ENCODE data around the gene KPTN. TPM values are rescaled to one million over a fixed set of nuclear protein-coding genes. Genes with fewer than 3 reads are reported as not detected.

Gene KPTN
- total RNA-seq, 1 experiment from 2014 or later: 17.6 TPM

- no peak for TF ChIP-seq CTCF (IDR thresholded peaks at IDR 0.05; ENCODE audit: unreplicated experiment)
- DNase-seq (ENCODE audit: unreplicated experiment): no peak
- H3K4me1 Mint-ChIP-seq (ENCODE audit: insufficient read depth, unreplicated experiment): peaks cover 18% of the 10 kb centered on the region
- no peak overlapping the region for H3K4me3 Mint-ChIP-seq (ENCODE audit: unreplicated experiment)
- no TSS peak for BruUV-seq (replicated peaks)
- intact Hi-C loops (cut with micrococcal nuclease): no loop called here
- peaks cover 23% of the 10 kb centered on the region for H3K36me3 Mint-ChIP-seq (ENCODE audit: insufficient read depth, unreplicated experiment)
- H3K27ac Mint-ChIP-seq (ENCODE audit: low read depth, unreplicated experiment): no peak overlapping the region
- POLR2A ChIA-PET: no interaction called here
- H3K27me3 Mint-ChIP-seq (ENCODE audit: insufficient read depth, unreplicated experiment): no peaks in the 10 kb centered on the region
- H3K9me3 Mint-ChIP-seq (ENCODE audit: unreplicated experiment): no peaks in the 10 kb centered on the region
- CTCF ChIA-PET: interaction anchor here (0.6 to 1.0 kb wide), 3 partner anchors 70 to 169 kb away, joined by 3 read pairs; no protein-coding TSS in a partner anchor
Observed at GRCh38 chr19:47506459-47506858, 22.4 kb upstream of the KPTN start.

- DNase-seq (ENCODE audit: unreplicated experiment): no peak
- Mint-ChIP-seq H3K36me3 (ENCODE audit: insufficient read depth, unreplicated experiment) (peaks cover 24% of the 10 kb centered on the region), H3K4me3 (ENCODE audit: unreplicated experiment) (no peak overlapping the region), H3K27ac (ENCODE audit: low read depth, unreplicated experiment) (no peak overlapping the region), H3K4me1 (ENCODE audit: insufficient read depth, unreplicated experiment) (peaks cover 12% of the 10 kb centered on the region), H3K27me3 (ENCODE audit: insufficient read depth, unreplicated experiment) (no peaks in the 10 kb centered on the region), H3K9me3 (ENCODE audit: unreplicated experiment) (no peaks in the 10 kb centered on the region)
- no peak for TF ChIP-seq CTCF (IDR thresholded peaks at IDR 0.05; ENCODE audit: unreplicated experiment)
- BruUV-seq (replicated peaks): no TSS peak
- POLR2A ChIA-PET: interaction anchor here (1.3 kb wide), 1 partner anchor 21 kb away, joined by 5 read pairs; the partner anchor contains the start of gene KPTN
- intact Hi-C loops (cut with micrococcal nuclease): no loop called here
- CTCF ChIA-PET: interaction anchor here (1.0 kb wide), 1 partner anchor 78 kb away, joined by 3 read pairs; no protein-coding TSS in a partner anchor
Observed at GRCh38 chr19:47505506-47505905, 21.5 kb upstream of the KPTN start.

GRCh38 chr19:47503826-47504150 is 19.8 kb upstream of the KPTN start:
- intact Hi-C loops (cut with micrococcal nuclease): no loop called here
- ChIA-PET POLR2A (interaction anchor here (1.2 kb wide), 1 partner anchor 16 kb away, joined by 3 read pairs; no protein-coding TSS in a partner anchor), CTCF (interaction anchor here (0.6 to 2.2 kb wide), 2 partner anchors 12 to 20 kb away, joined by 3 to 7 read pairs; partner anchors contain the start of genes KPTN and NAPA)
- Mint-ChIP-seq H3K9me3 (ENCODE audit: unreplicated experiment) (no peaks in the 10 kb centered on the region), H3K27ac (ENCODE audit: low read depth, unreplicated experiment) (no peak overlapping the region), H3K36me3 (ENCODE audit: insufficient read depth, unreplicated experiment) (peaks cover 36% of the 10 kb centered on the region), H3K27me3 (ENCODE audit: insufficient read depth, unreplicated experiment) (no peaks in the 10 kb centered on the region), H3K4me1 (ENCODE audit: insufficient read depth, unreplicated experiment) (no peaks in the 10 kb centered on the region), H3K4me3 (ENCODE audit: unreplicated experiment) (no peak overlapping the region)
- DNase-seq (ENCODE audit: unreplicated experiment): no peak
- TF ChIP-seq CTCF (IDR thresholded peaks at IDR 0.05; ENCODE audit: unreplicated experiment): no peak
- no TSS peak for BruUV-seq (replicated peaks)

GRCh38 chr19:47503130-47503825 is 19.3 kb upstream of the KPTN start:
- no peak for DNase-seq (ENCODE audit: unreplicated experiment)
- Mint-ChIP-seq H3K36me3 (ENCODE audit: insufficient read depth, unreplicated experiment) (peaks cover 40% of the 10 kb centered on the region), H3K9me3 (ENCODE audit: unreplicated experiment) (no peaks in the 10 kb centered on the region), H3K27me3 (ENCODE audit: insufficient read depth, unreplicated experiment) (no peaks in the 10 kb centered on the region), H3K27ac (ENCODE audit: low read depth, unreplicated experiment) (peak overlapping the region; percentile 23), H3K4me1 (ENCODE audit: insufficient read depth, unreplicated experiment) (no peaks in the 10 kb centered on the region), H3K4me3 (ENCODE audit: unreplicated experiment) (no peak overlapping the region)
- intact Hi-C loops (cut with micrococcal nuclease): no loop called here
- CTCF ChIA-PET: interaction anchor here (0.6 to 2.2 kb wide), 2 partner anchors 12 to 16 kb away, joined by 3 to 7 read pairs; partner anchors contain the start of gene NAPA
- BruUV-seq (replicated peaks): no TSS peak
- TF ChIP-seq CTCF (IDR thresholded peaks at IDR 0.05; ENCODE audit: unreplicated experiment): no peak
- POLR2A ChIA-PET: interaction anchor here (1.2 to 1.6 kb wide), 2 partner anchors 11 to 16 kb away, joined by 3 to 6 read pairs; no protein-coding TSS in a partner anchor
